H1 (cell line): ENCODE measurements around the gene ACTR1B. TPM values are rescaled to one million over a fixed set of nuclear protein-coding genes. Genes with fewer than 3 reads are reported as not detected.

Experiments
- CTCF ChIA-PET: fragments of 300-600 bp; sonication (Branson Sonifier 250); formaldehyde crosslinking; loops from one replicate; lab custom pipeline; 2021; ENCODE audit not compliant: partially characterized antibody; lab: Charles Lee
- POLR2A ChIA-PET: fragments of 300-600 bp; sonication (Branson Sonifier 250); formaldehyde crosslinking; loops from one replicate; lab custom pipeline; 2021; ENCODE audit warnings: inconsistent platforms; ENCODE audit not compliant: partially characterized antibody; lab: Charles Lee
- DNase-seq, 2 experiments: peaks; one replicate each; pipeline versions ENCODE4 v3.0.0 to v3.0.0-alpha.2; 2010 to 2022; ENCODE audit warnings: low spot score in 2 of 2, low read depth in 1 of 2, mixed read lengths in 1 of 2
- FAIRE-seq: peaks from 2 replicates; lab custom pipeline; 2011; peaks lifted over from hg19 to GRCh38; lab: Jason Lieb, UNC
- H2AFZ ChIP-seq: 2 replicates; pipeline ENCODE4 v1.8.1; 2012; ENCODE audit warnings: low read length, inconsistent platforms
- H2AK5ac ChIP-seq: 2 replicates; pipeline ENCODE4 v1.6.1; 2013; ENCODE audit warnings: low read depth, low read length
- H2BK120ac ChIP-seq: replicated peaks from 2 replicates; pipeline ENCODE3; 2013; ENCODE audit warnings: low read depth, low read length, inconsistent platforms
- H2BK12ac ChIP-seq: 2 replicates; pipeline ENCODE4 v1.6.1; 2013; ENCODE audit warnings: low read depth, low read length
- H2BK15ac ChIP-seq: 2 replicates; pipeline ENCODE4 v1.6.1; 2013; ENCODE audit warnings: low read length
- H2BK20ac ChIP-seq: 2 replicates; pipeline ENCODE4 v1.6.1; 2013; ENCODE audit warnings: low read length
- H2BK5ac ChIP-seq: 2 replicates; pipeline ENCODE4 v1.6.1; 2013; ENCODE audit warnings: low read depth, low read length
- H3K14ac ChIP-seq: 2 replicates; pipeline ENCODE4 v1.6.1; 2013; ENCODE audit warnings: inconsistent platforms; ENCODE audit not compliant: insufficient read length
- H3K18ac ChIP-seq: 2 replicates; pipeline ENCODE4 v1.6.1; 2013; ENCODE audit warnings: low read length; ENCODE audit errors: extremely low read depth
- H3K23ac ChIP-seq: 2 replicates; pipeline ENCODE4 v1.6.1; 2013; ENCODE audit warnings: inconsistent platforms; ENCODE audit not compliant: insufficient read length
- H3K23me2 ChIP-seq: 2 replicates; pipeline ENCODE4 v1.6.1; 2013; ENCODE audit warnings: low read depth, low read length
- H3K27ac ChIP-seq: 2 replicates; pipeline ENCODE4 v1.6.1; 2011; ENCODE audit warnings: low read depth, low read length, inconsistent platforms
- H3K27me3 ChIP-seq, 4 experiments: replicated peaks in 1 of 4; 1 replicate in 1 of 4; 2 replicates in 3 of 4; pipeline versions ENCODE4 v1.6.1 to v1.8.1; 2011 to 2013; ENCODE audit warnings: low read length in 3 of 4, mild to moderate bottlenecking in 3 of 4, inconsistent platforms in 2 of 4, mixed read lengths in 2 of 4, moderate library complexity in 1 of 4; ENCODE audit not compliant: control insufficient read depth in 3 of 4, insufficient read depth in 3 of 4; ENCODE audit errors: extremely low read depth in 1 of 4
- H3K36me3 ChIP-seq, 4 experiments: 2 replicates each; pipeline versions ENCODE4 v1.6.1 to v1.8.1; 2011 to 2013; ENCODE audit warnings: mild to moderate bottlenecking in 4 of 4, low read length in 3 of 4, moderate library complexity in 2 of 4, control low read depth in 1 of 4, inconsistent platforms in 1 of 4; ENCODE audit not compliant: insufficient read depth in 4 of 4, control insufficient read depth in 2 of 4
- H3K4ac ChIP-seq: replicated peaks from 2 replicates; pipeline ENCODE3; 2013; ENCODE audit warnings: low read length, low read depth, mixed read lengths, inconsistent platforms; ENCODE audit not compliant: insufficient read length
- H3K4me1 ChIP-seq, 4 experiments: replicated peaks in 1 of 4; 1 replicate in 1 of 4; 2 replicates in 3 of 4; pipeline versions ENCODE4 v1.6.1 to v1.8.1; 2011 to 2013; ENCODE audit warnings: low read length in 3 of 4, inconsistent platforms in 2 of 4, mixed read lengths in 1 of 4; ENCODE audit not compliant: insufficient read depth in 4 of 4, control insufficient read depth in 3 of 4
- H3K4me2 ChIP-seq, 2 experiments: 2 replicates each; pipeline versions ENCODE4 v1.6.1 to v1.8.1; 2011 to 2013; ENCODE audit warnings: low read depth in 2 of 2, low read length in 2 of 2, control low read depth in 1 of 2, inconsistent platforms in 1 of 2, mild to moderate bottlenecking in 1 of 2; ENCODE audit not compliant: insufficient read depth in 1 of 2
- H3K4me3 ChIP-seq, 4 experiments: fragments of 200-600, 300-600 bp in 1 of 4; sonication (generic), shearing (Covaris generic), sonication (Bioruptor Twin) in 1 of 4; 2 replicates each; pipeline versions ENCODE4 v1.5.1 to v1.8.1; 2011 to 2016; ENCODE audit warnings: low read length in 4 of 4, low read depth in 3 of 4, control low read depth in 2 of 4, inconsistent platforms in 2 of 4, mild to moderate bottlenecking in 2 of 4, mixed read lengths in 1 of 4, moderate library complexity in 1 of 4; ENCODE audit not compliant: insufficient read depth in 2 of 4; ENCODE audit errors: extremely low read depth in 1 of 4
- H3K56ac ChIP-seq: replicated peaks from 2 replicates; pipeline ENCODE3; 2013; ENCODE audit warnings: low read depth, mild to moderate bottlenecking, mixed read lengths, low read length, inconsistent platforms; ENCODE audit not compliant: insufficient read length
- H3K79me1 ChIP-seq: 2 replicates; pipeline ENCODE4 v1.6.1; 2013; ENCODE audit warnings: low read depth, low read length, control low read depth
- H3K79me2 ChIP-seq, 2 experiments: 2 replicates each; pipeline versions ENCODE4 v1.6.1 to v1.8.1; 2012 to 2013; ENCODE audit warnings: low read length in 2 of 2, mild to moderate bottlenecking in 2 of 2, inconsistent platforms in 1 of 2; ENCODE audit not compliant: insufficient read depth in 2 of 2, control insufficient read depth in 1 of 2
- H3K9ac ChIP-seq, 4 experiments: replicated peaks in 1 of 4; 1 replicate in 1 of 4; 2 replicates in 3 of 4; pipeline versions ENCODE4 v1.6.1 to v1.8.1; 2011 to 2013; ENCODE audit warnings: low read depth in 3 of 4, low read length in 3 of 4, control low read depth in 2 of 4, mild to moderate bottlenecking in 2 of 4, moderate library complexity in 2 of 4, inconsistent platforms in 1 of 4; ENCODE audit errors: extremely low read depth in 1 of 4
- H3K9me3 ChIP-seq, 2 experiments: 2 replicates each; pipeline versions ENCODE4 v1.6.1 to v1.8.1; 2012 to 2013; ENCODE audit warnings: mild to moderate bottlenecking in 2 of 2, moderate library complexity in 2 of 2, control low read depth in 1 of 2, inconsistent platforms in 1 of 2, low read depth in 1 of 2, low read length in 1 of 2, mixed read lengths in 1 of 2; ENCODE audit not compliant: insufficient read depth in 2 of 2
- H4K20me1 ChIP-seq, 2 experiments: replicated peaks in 1 of 2; 2 replicates each; pipeline versions ENCODE3 to v1.8.1; 2011 to 2013; ENCODE audit warnings: inconsistent platforms in 2 of 2, low read length in 2 of 2, mild to moderate bottlenecking in 1 of 2; ENCODE audit not compliant: insufficient read depth in 2 of 2, control insufficient read depth in 1 of 2
- H4K5ac ChIP-seq: 2 replicates; pipeline ENCODE4 v1.6.1; 2013; ENCODE audit warnings: low read length, low read depth, mixed read lengths, inconsistent platforms; ENCODE audit not compliant: insufficient read length
- H4K8ac ChIP-seq: 2 replicates; pipeline ENCODE4 v1.8.0; 2013; ENCODE audit warnings: mild to moderate bottlenecking, moderate library complexity, low read length, inconsistent platforms; ENCODE audit not compliant: insufficient read depth; ENCODE audit errors: extremely low read depth
- H4K91ac ChIP-seq: replicated peaks from 2 replicates; pipeline ENCODE3; 2013; ENCODE audit warnings: low read length, mixed read lengths, inconsistent platforms; ENCODE audit not compliant: insufficient read length
- BACH1 ChIP-seq: IDR thresholded peaks from 2 replicates; pipeline ENCODE4 v1.6.1; 2012; ENCODE audit warnings: low read length, improper control_type of control experiment
- BRCA1 ChIP-seq: IDR thresholded peaks from 2 replicates; pipeline ENCODE4 v1.6.1; 2012; ENCODE audit warnings: low read depth, low read length, improper control_type of control experiment
- CBX5 ChIP-seq: fragments of 300-800, 300-1000 bp; sonication (generic); IDR thresholded peaks from 2 replicates; pipeline ENCODE4 v1.7.1; 2016; ENCODE audit warnings: antibody characterized with exemption, low read length, low read depth
- EP300 ChIP-seq, 2 experiments: IDR thresholded peaks; 1 replicate in 1 of 2; 2 replicates in 1 of 2; pipeline ENCODE4 v1.6.1; 2011 to 2012; ENCODE audit warnings: low read depth in 2 of 2, low read length in 2 of 2, mild to moderate bottlenecking in 2 of 2, borderline replicate concordance in 1 of 2, inconsistent platforms in 1 of 2, moderate library complexity in 1 of 2
- GTF2F1 ChIP-seq: IDR thresholded peaks from 2 replicates; pipeline ENCODE4 v1.6.1; 2012; ENCODE audit warnings: low read depth, low read length, improper control_type of control experiment, borderline replicate concordance
- MAFK ChIP-seq: IDR thresholded peaks from 2 replicates; pipeline ENCODE4 v1.6.1; 2012; ENCODE audit warnings: low read depth, mild to moderate bottlenecking, improper control_type of control experiment, low read length
- NANOG ChIP-seq: IDR thresholded peaks from 2 replicates; pipeline ENCODE4 v1.6.1; 2011; ENCODE audit warnings: low read length, low read depth, mild to moderate bottlenecking, inconsistent platforms; ENCODE audit not compliant: insufficient read depth, poor library complexity, severe bottlenecking
- POU5F1 ChIP-seq: IDR thresholded peaks from 2 replicates; pipeline ENCODE4 v1.6.1; 2011; ENCODE audit warnings: low read depth, mild to moderate bottlenecking, low read length, moderate library complexity
- SP1 ChIP-seq: IDR thresholded peaks from 2 replicates; pipeline ENCODE4 v1.6.1; 2011; ENCODE audit warnings: low read depth, low read length
- SRF ChIP-seq: IDR thresholded peaks from 2 replicates; pipeline ENCODE4 v1.6.1; 2011; ENCODE audit warnings: mild to moderate bottlenecking, low read depth, low read length, moderate library complexity
- TBP ChIP-seq: IDR thresholded peaks from 2 replicates; pipeline ENCODE4 v1.6.1; 2011; ENCODE audit warnings: low read depth, low read length, improper control_type of control experiment
- WGBS, 2 experiments: shearing (Covaris generic) in 1 of 2; methylation state at CpG; one replicate each; pipeline versions ENCODE4 v1.1.6 to v1.1.7; 2013 to 2015; ENCODE audit warnings: low lambda C conversion rate in 2 of 2, mixed read lengths in 2 of 2, inconsistent platforms in 1 of 2, low coverage in 1 of 2, missing lambda C conversion rate in 1 of 2; ENCODE audit not compliant: insufficient replicate concordance in 2 of 2, insufficient coverage in 1 of 2, insufficient read length in 1 of 2; ENCODE audit errors: extremely low coverage in 1 of 2, missing lambda C conversion rate in 1 of 2; 5-methylcytosine and 5-hydroxymethylcytosine counted together
- polyA plus RNA-seq, 7 experiments: library from polyadenylated mRNA; depleted of rRNA in 3 of 7; stranded (reverse) in 5 of 7; unstranded in 2 of 7; fragments of >200 nt in 5 of 7; fragments of 200-250 nt in 2 of 7; gene quantifications; 1 replicate in 5 of 7; 2 replicates in 1 of 7; 4 replicates in 1 of 7; pipeline versions ENCODE4 v1.2.1 to v1.2.3, GENCODE V29; 2011 to 2013; ENCODE audit warnings: missing spikeins in 2 of 7, mixed read lengths in 2 of 7
- total RNA-seq: library from RNA; stranded (reverse); fragmentation: NEBNext Ultra II Directional; extraction: Animal tissue kit (Norgen Biotek cat#: 25700); gene quantifications from 2 replicates; pipeline ENCODE4 v1.2.1, GENCODE V29; 2021
- TF ChIP-seq, protein P1 (sequence below): IDR thresholded peaks from 2 replicates; pipeline ENCODE4 v1.6.1; 2012; ENCODE audit warnings: inconsistent platforms
- TF ChIP-seq, protein P2 (sequence below): IDR thresholded peaks from 2 replicates; pipeline ENCODE4 v1.6.1; 2012; ENCODE audit warnings: low read length, inconsistent platforms

ACTR1B gene
- total and polyA plus RNA-seq, 2 of the 8 experiments (the other 6 are each of a cell fraction or from before 2014, with no cell fraction given) = 40.7 to 56.0 TPM

DNA sequence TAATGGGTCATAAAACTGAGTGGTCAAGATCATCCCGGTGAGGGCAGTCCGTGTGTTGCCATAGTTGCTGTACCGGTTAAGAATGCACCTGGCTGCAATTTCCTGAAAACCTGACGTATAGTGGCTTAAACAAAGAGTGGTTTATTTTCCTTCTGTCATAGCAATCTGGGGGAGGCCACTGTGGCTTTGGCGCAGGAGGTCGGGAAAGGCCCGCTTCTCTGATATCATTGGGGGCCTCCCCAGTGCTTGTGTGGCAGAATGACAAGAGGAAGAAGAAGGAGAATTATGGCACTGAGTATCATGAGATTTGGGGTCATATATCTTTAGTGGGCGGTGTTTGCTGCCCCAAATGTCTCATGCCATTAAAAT is 10.1 kb upstream of the ACTR1B start:
- H2BK20ac ChIP-seq = no peak overlapping the region
- no peak overlapping the region for H2BK120ac ChIP-seq
- no peak overlapping the region for H4K5ac ChIP-seq
- DNase-seq (no peak), FAIRE-seq (no peak)
- H3K4me3 ChIP-seq = no peak overlapping the region
- H3K18ac ChIP-seq = no peak overlapping the region
- no peaks in the 10 kb centered on the region for H3K27me3 ChIP-seq
- no peaks in the 10 kb centered on the region for H3K79me1 ChIP-seq
- H3K36me3 ChIP-seq = no peaks in the 10 kb centered on the region
- H4K91ac ChIP-seq = no peak overlapping the region
- no peaks in the 10 kb centered on the region for H4K20me1 ChIP-seq
- 0 out of 7 replicates have a peak, but pooled peaks cover 0 to 3% (median under 1%) of the 10 kb centered on the region in 4 experiments for H3K4me1 ChIP-seq
- H2BK12ac ChIP-seq = no peak overlapping the region
- no peak overlapping the region for H3K56ac ChIP-seq
- no peak overlapping the region for H3K27ac ChIP-seq
- H2BK5ac ChIP-seq = no peak overlapping the region
- ChIA-PET CTCF (interaction anchor here (1.0 to 2.3 kb wide), 6 partner anchors 10 to 668 kb away, joined by 3 to 16 read pairs (median 7); partner anchors contain the start of gene ACTR1B), POLR2A (no interaction called here)
- H2AFZ ChIP-seq = no peak overlapping the region
- H2BK15ac ChIP-seq = no peak overlapping the region
- no peak overlapping the region for H3K14ac ChIP-seq
- H3K4me2 ChIP-seq = no peak overlapping the region
- H4K8ac ChIP-seq = no peak overlapping the region
- H3K9ac ChIP-seq = no peak overlapping the region
- no peaks in the 10 kb centered on the region for H3K9me3 ChIP-seq
- H3K4ac ChIP-seq = no peak overlapping the region
- H3K23ac ChIP-seq = no peak overlapping the region
- no peaks in the 10 kb centered on the region for H3K79me2 ChIP-seq
- WGBS, 2 experiments = 91% methylated on average over 8 of the region's 8 CpGs; no CpG with 5 or more reads in 1 of the 2 experiments
- no peaks in the 10 kb centered on the region for H3K23me2 ChIP-seq
- no peak overlapping the region for H2AK5ac ChIP-seq
- TF ChIP-seq POU5F1 (no peak), NANOG (no peak), CBX5 (no peak), EP300 (IDR thresholded peaks at IDR 0.05; ENCODE audit: borderline replicate concordance in 1 of 2, low read depth in 2 of 2, low read length in 2 of 2) (no peak), TBP (no peak), MAFK (no peak), GTF2F1 (no peak), SRF (no peak), SP1 (no peak), BRCA1 (no peak), BACH1 (no peak)
- TF ChIP-seq, protein P1, sequence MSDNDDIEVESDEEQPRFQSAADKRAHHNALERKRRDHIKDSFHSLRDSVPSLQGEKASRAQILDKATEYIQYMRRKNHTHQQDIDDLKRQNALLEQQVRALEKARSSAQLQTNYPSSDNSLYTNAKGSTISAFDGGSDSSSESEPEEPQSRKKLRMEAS = no peak
- TF ChIP-seq, protein P2, sequence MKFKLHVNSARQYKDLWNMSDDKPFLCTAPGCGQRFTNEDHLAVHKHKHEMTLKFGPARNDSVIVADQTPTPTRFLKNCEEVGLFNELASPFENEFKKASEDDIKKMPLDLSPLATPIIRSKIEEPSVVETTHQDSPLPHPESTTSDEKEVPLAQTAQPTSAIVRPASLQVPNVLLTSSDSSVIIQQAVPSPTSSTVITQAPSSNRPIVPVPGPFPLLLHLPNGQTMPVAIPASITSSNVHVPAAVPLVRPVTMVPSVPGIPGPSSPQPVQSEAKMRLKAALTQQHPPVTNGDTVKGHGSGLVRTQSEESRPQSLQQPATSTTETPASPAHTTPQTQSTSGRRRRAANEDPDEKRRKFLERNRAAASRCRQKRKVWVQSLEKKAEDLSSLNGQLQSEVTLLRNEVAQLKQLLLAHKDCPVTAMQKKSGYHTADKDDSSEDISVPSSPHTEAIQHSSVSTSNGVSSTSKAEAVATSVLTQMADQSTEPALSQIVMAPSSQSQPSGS = no peak
